OCI-LY3 (cell line): ENCODE data around the gene PXN.

Experiments used
- EZH2phosphoT487 ChIP-seq: fragments of 200-600 bp; shearing (Covaris generic); IDR thresholded peaks from 2 replicates; pipeline ENCODE4 v1.6.1; 2018; ENCODE audit warnings: antibody characterized with exemption, mixed run types, low read depth
- TF ChIP-seq, protein P1 (sequence below): fragments of 200-600, 300-600 bp; sonication (generic); IDR thresholded peaks from 2 replicates; pipeline ENCODE4 v1.5.1; 2014; ENCODE audit warnings: antibody characterized with exemption, low read length, low read depth

DNA sequence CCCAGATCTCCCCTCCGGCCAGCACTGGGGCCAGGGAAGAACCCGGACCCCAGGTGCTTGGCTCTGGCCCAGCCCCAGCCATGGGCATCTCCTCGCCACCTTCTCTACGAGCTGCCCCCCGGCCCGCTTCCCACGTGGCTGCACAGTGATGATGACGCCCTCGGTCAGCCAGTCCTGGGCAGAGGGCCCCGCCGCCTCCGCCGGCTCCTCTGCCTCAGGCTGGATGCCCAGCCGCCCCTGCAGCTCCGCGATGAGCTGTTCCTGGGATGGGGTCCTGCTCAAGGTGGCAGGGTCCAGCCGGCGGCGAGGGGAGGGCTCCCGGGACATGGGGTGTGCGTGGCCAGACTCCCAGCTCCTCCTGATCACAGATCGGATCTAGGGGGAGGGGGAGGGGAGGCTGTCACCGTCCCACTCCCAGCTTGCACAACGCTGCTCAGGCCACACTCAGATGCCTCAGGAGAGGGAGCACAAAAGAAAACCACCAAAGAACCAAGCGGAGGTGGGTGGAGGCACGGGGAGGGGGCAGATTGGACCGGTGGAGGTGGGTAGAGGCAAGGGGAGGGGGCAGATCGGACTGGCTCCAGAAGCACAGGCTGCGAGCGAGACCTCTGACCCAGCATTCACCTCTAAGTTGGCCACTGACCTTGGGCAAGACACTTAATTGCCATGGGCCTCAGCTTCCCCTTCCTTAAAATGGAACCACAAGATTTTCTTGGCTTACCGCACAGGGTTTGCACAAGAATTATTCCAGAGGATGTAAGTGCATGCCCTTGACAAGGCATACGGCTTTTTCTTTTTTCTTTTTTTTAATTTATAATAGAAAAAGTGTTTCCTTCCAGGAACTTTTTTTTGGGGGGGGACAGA is 48.6 kb downstream of the PXN start:
- TF ChIP-seq, protein P1, sequence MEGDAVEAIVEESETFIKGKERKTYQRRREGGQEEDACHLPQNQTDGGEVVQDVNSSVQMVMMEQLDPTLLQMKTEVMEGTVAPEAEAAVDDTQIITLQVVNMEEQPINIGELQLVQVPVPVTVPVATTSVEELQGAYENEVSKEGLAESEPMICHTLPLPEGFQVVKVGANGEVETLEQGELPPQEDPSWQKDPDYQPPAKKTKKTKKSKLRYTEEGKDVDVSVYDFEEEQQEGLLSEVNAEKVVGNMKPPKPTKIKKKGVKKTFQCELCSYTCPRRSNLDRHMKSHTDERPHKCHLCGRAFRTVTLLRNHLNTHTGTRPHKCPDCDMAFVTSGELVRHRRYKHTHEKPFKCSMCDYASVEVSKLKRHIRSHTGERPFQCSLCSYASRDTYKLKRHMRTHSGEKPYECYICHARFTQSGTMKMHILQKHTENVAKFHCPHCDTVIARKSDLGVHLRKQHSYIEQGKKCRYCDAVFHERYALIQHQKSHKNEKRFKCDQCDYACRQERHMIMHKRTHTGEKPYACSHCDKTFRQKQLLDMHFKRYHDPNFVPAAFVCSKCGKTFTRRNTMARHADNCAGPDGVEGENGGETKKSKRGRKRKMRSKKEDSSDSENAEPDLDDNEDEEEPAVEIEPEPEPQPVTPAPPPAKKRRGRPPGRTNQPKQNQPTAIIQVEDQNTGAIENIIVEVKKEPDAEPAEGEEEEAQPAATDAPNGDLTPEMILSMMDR = no peak
- TF ChIP-seq EZH2phosphoT487 = no peak
